ENCODE results near the gene CAPN8. TPM values are rescaled to one million over a fixed set of nuclear protein-coding genes. Genes with fewer than 3 reads are reported as not detected.

The CAPN8 gene
- total RNA-seq, 1 experiment from 2014 or later: 5.7 TPM

- no peaks in the 10 kb centered on the region for H3K27me3 Mint-ChIP-seq (ENCODE audit: insufficient read depth, unreplicated experiment)
- H3K4me1 Mint-ChIP-seq (ENCODE audit: insufficient read depth, unreplicated experiment): peaks cover 42% of the 10 kb centered on the region
- H3K9me3 Mint-ChIP-seq (ENCODE audit: unreplicated experiment): no peaks in the 10 kb centered on the region
- no peaks in the 10 kb centered on the region for H3K36me3 Mint-ChIP-seq (ENCODE audit: insufficient read depth, unreplicated experiment)
- intact Hi-C loops (cut with micrococcal nuclease): no loop called here
- BruUV-seq (replicated peaks): no TSS peak
- CTCF ChIA-PET: interaction anchor here (0.6 to 1.5 kb wide), 8 partner anchors 24 to 830 kb away, joined by 3 to 6 read pairs (median 3); no protein-coding TSS in a partner anchor
- no peak overlapping the region for H3K4me3 Mint-ChIP-seq (ENCODE audit: unreplicated experiment)
- peak; percentile 79 for DNase-seq (ENCODE audit: unreplicated experiment)
- peak overlapping the region; percentile 28 for H3K27ac Mint-ChIP-seq (ENCODE audit: low read depth, unreplicated experiment)
- POLR2A ChIA-PET: interaction anchor here (1.1 to 1.4 kb wide), 4 partner anchors 10 to 1187 kb away, joined by 3 to 4 read pairs (median 3); no protein-coding TSS in a partner anchor
- no peak for TF ChIP-seq CTCF (IDR thresholded peaks at IDR 0.05; ENCODE audit: unreplicated experiment)
Measured at GRCh38 chr1:223652436-223652941, 13.0 kb downstream of the CAPN8 start.

- intact Hi-C loops (cut with micrococcal nuclease): no loop called here
- H3K36me3 Mint-ChIP-seq (ENCODE audit: insufficient read depth, unreplicated experiment): no peaks in the 10 kb centered on the region
- no peaks in the 10 kb centered on the region for H3K9me3 Mint-ChIP-seq (ENCODE audit: unreplicated experiment)
- TF ChIP-seq CTCF (IDR thresholded peaks at IDR 0.05; ENCODE audit: unreplicated experiment): no peak
- ChIA-PET POLR2A (interaction anchor here (1.1 kb wide), 1 partner anchor 518 kb away, joined by 3 read pairs; no protein-coding TSS in a partner anchor), CTCF (interaction anchor here (0.6 to 1.3 kb wide), 3 partner anchors 94 to 861 kb away, joined by 3 to 5 read pairs (median 4); no protein-coding TSS in a partner anchor)
- peaks cover 42% of the 10 kb centered on the region for H3K4me1 Mint-ChIP-seq (ENCODE audit: insufficient read depth, unreplicated experiment)
- no peak overlapping the region for H3K4me3 Mint-ChIP-seq (ENCODE audit: unreplicated experiment)
- DNase-seq (ENCODE audit: unreplicated experiment): no peak
- BruUV-seq (replicated peaks): no TSS peak
- no peak overlapping the region for H3K27ac Mint-ChIP-seq (ENCODE audit: low read depth, unreplicated experiment)
- no peaks in the 10 kb centered on the region for H3K27me3 Mint-ChIP-seq (ENCODE audit: insufficient read depth, unreplicated experiment)
Measured at GRCh38 chr1:223651291-223651991, 14.1 kb downstream of the CAPN8 start.

GRCh38 chr1:223650465-223650864 lies 15.0 kb downstream of the CAPN8 start:
- BruUV-seq (replicated peaks): no TSS peak
- no peaks in the 10 kb centered on the region for H3K27me3 Mint-ChIP-seq (ENCODE audit: insufficient read depth, unreplicated experiment)

More at GRCh38 chr1:223650465-223650864, 15.0 kb downstream of the CAPN8 start:
- TF ChIP-seq CTCF (IDR thresholded peaks at IDR 0.05; ENCODE audit: unreplicated experiment): no peak
- H3K27ac Mint-ChIP-seq (ENCODE audit: low read depth, unreplicated experiment): no peak overlapping the region
- POLR2A ChIA-PET: no interaction called here
- peaks cover 38% of the 10 kb centered on the region for H3K4me1 Mint-ChIP-seq (ENCODE audit: insufficient read depth, unreplicated experiment)
- no peak overlapping the region for H3K4me3 Mint-ChIP-seq (ENCODE audit: unreplicated experiment)
- no peaks in the 10 kb centered on the region for H3K36me3 Mint-ChIP-seq (ENCODE audit: insufficient read depth, unreplicated experiment)
- CTCF ChIA-PET: interaction anchor here (1.3 kb wide), 1 partner anchor 94 kb away, joined by 5 read pairs; no protein-coding TSS in a partner anchor
- H3K9me3 Mint-ChIP-seq (ENCODE audit: unreplicated experiment): no peaks in the 10 kb centered on the region
- intact Hi-C loops (cut with micrococcal nuclease): no loop called here
- DNase-seq (ENCODE audit: unreplicated experiment): no peak
